SU-DHL-6 (cell line): Measurements from ENCODE around the gene CDH1.

Experiments used
- H2AFZ ChIP-seq: fragments of 200-600 bp; sonication (generic); 2 replicates; pipeline ENCODE4 v1.6.1; 2014; ENCODE audit warnings: low read depth, mild to moderate bottlenecking, moderate library complexity, mixed read lengths, antibody characterized with exemption, low read length; ENCODE audit not compliant: severe bottlenecking
- H3F3A ChIP-seq: fragments of 200-600 bp; shearing (Covaris generic); 2 replicates; pipeline ENCODE4 v1.6.0; 2016; ENCODE audit warnings: antibody characterized with exemption, mild to moderate bottlenecking; ENCODE audit not compliant: insufficient read depth
- H3K27ac ChIP-seq: fragments of 200-600 bp; sonication (generic); 2 replicates; pipeline ENCODE4 v1.5.1; 2016; ENCODE audit warnings: low read depth, mild to moderate bottlenecking, low read length, moderate library complexity, mixed read lengths
- H3K27me3 ChIP-seq: fragments of 200-600 bp; sonication (generic), shearing (Covaris generic); 2 replicates; pipeline ENCODE4 v1.6.0; 2014; ENCODE audit warnings: mild to moderate bottlenecking, low read length
- H3K36me3 ChIP-seq: fragments of 200-600 bp; sonication (generic); 2 replicates; pipeline ENCODE4 v1.6.1; 2014; ENCODE audit warnings: mild to moderate bottlenecking, low read length, mixed read lengths
- H3K4me2 ChIP-seq: fragments of 300-600, 200-600 bp; shearing (Covaris generic), sonication (generic); 2 replicates; pipeline ENCODE4 v1.6.0; 2014; ENCODE audit warnings: low read length, low read depth, mild to moderate bottlenecking; ENCODE audit not compliant: poor library complexity, severe bottlenecking
- H3K4me3 ChIP-seq: fragments of 200-600 bp; sonication (generic); 2 replicates; pipeline ENCODE4 v1.5.1; 2014; ENCODE audit warnings: antibody characterized with exemption, low read length, mild to moderate bottlenecking, mixed read lengths; ENCODE audit not compliant: insufficient read depth, poor library complexity, severe bottlenecking
- H3K79me2 ChIP-seq: fragments of 200-600 bp; sonication (generic); 2 replicates; pipeline ENCODE4 v1.6.1; 2014; ENCODE audit warnings: mild to moderate bottlenecking, low read length, moderate library complexity; ENCODE audit not compliant: insufficient read depth
- H3K9ac ChIP-seq: fragments of 200-600 bp; sonication (generic); 2 replicates; pipeline ENCODE4 v1.7.0; 2014; ENCODE audit warnings: mild to moderate bottlenecking, low read length
- H3K9me2 ChIP-seq: fragments of 200-600 bp; sonication (generic); replicated peaks from 2 replicates; pipeline ENCODE4 v1.6.1; 2014; ENCODE audit warnings: low read length; ENCODE audit not compliant: insufficient read depth
- H3K9me3 ChIP-seq: fragments of 200-600 bp; sonication (generic); 2 replicates; pipeline ENCODE4 v1.6.1; 2014; ENCODE audit warnings: low read length, mixed read lengths; ENCODE audit not compliant: insufficient read depth
- H4K20me1 ChIP-seq: fragments of 200-600 bp; sonication (generic); 2 replicates; pipeline ENCODE4 v1.6.1; 2014; ENCODE audit warnings: low read depth, mild to moderate bottlenecking, antibody characterized with exemption, low read length, moderate library complexity, mixed read lengths
- CTCF ChIP-seq: fragments of 200-600 bp; sonication (generic); IDR thresholded peaks from one replicate; pipeline ENCODE4 v1.5.1; 2017; ENCODE audit warnings: antibody characterized with exemption, mild to moderate bottlenecking, low read length, moderate library complexity; ENCODE audit not compliant: insufficient read depth, poor library complexity, severe bottlenecking
- EZH2phosphoT487 ChIP-seq: fragments of 200-600 bp; sonication (generic), shearing (Covaris generic); conservative IDR thresholded peaks from 2 replicates; pipeline ENCODE4 v1.6.1; 2018; ENCODE audit warnings: mild to moderate bottlenecking, antibody characterized with exemption, low read length, moderate library complexity, mixed read lengths

Gene CDH1

GRCh38 chr16:68731637-68732036 lies 5.5 kb upstream of the CDH1 start:
- Histone ChIP-seq H4K20me1 (no peaks in the 10 kb centered on the region), H3K9ac (no peak overlapping the region), H3K79me2 (no peaks in the 10 kb centered on the region), H3K27me3 (no peaks in the 10 kb centered on the region), H3K4me3 (no peak overlapping the region), H3K4me2 (no peak overlapping the region), H2AFZ (no peak overlapping the region), H3K27ac (no peak overlapping the region), H3K9me2 (no peaks in the 10 kb centered on the region), H3K9me3 (no peaks in the 10 kb centered on the region), H3F3A (no peaks in the 10 kb centered on the region), H3K36me3 (no peaks in the 10 kb centered on the region)
- no peak for TF ChIP-seq CTCF
- TF ChIP-seq EZH2phosphoT487: no peak

DNA sequence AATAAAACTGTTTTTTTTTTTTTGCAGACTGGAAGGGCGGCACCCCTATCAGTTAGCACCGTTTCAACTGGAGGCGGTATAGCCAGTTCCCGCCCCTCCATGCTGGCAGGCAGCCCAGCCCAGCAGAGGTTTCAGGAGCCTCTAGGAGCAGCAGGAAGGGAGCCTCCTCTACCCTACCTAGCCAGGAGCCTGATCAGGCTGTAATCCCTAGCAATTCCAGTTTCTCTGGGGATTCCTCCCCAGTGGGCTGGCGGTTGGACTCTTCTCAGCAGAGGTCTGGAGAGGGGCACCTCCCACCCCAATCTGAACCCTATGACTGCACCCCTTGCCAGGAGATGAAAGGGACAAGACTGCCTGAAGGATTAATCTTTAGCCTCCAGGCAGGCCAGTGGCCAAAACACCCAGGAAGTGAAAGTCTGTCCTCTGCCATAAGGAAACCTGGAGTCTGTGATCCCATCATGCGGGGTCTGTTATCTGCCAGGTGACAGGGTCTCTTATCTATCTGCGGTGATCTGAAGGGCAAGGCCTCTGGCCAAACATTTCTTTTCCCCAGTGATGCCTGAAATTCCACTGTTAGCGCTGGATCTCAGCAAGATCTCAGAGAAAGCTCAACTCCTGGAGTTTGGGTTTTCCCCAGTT lies 4.9 kb upstream of the CDH1 start:
- Histone ChIP-seq H3K27ac (no peak overlapping the region), H3K27me3 (no peaks in the 10 kb centered on the region), H3K9me3 (no peaks in the 10 kb centered on the region), H3K4me2 (no peak overlapping the region), H4K20me1 (no peaks in the 10 kb centered on the region), H3K9me2 (no peaks in the 10 kb centered on the region), H2AFZ (no peak overlapping the region), H3K79me2 (no peaks in the 10 kb centered on the region), H3K4me3 (no peak overlapping the region), H3F3A (no peaks in the 10 kb centered on the region), H3K36me3 (no peaks in the 10 kb centered on the region), H3K9ac (no peak overlapping the region)
- TF ChIP-seq CTCF (no peak), EZH2phosphoT487 (no peak)

- Histone ChIP-seq H3K36me3 (no peaks in the 10 kb centered on the region), H3K4me3 (no peak overlapping the region), H4K20me1 (no peaks in the 10 kb centered on the region), H3K27me3 (no peaks in the 10 kb centered on the region), H2AFZ (no peak overlapping the region), H3K9me3 (no peaks in the 10 kb centered on the region), H3K4me2 (no peak overlapping the region), H3F3A (no peaks in the 10 kb centered on the region), H3K27ac (no peak overlapping the region), H3K79me2 (no peaks in the 10 kb centered on the region), H3K9ac (no peak overlapping the region), H3K9me2 (no peaks in the 10 kb centered on the region)
- TF ChIP-seq CTCF (no peak), EZH2phosphoT487 (no peak)
Measured at GRCh38 chr16:68732741-68733399, 4.2 kb upstream of the CDH1 start.
